Adrenal gland (tissue), 12 donors: ENCODE data around the gene NEGR1. TPM values are rescaled to one million over a fixed set of nuclear protein-coding genes. Genes with fewer than 3 reads are reported as not detected.

Experiments used
- DNase-seq, 7 donors: peaks; one replicate each; pipeline ENCODE4 v3.0.0-alpha.2; 2019 to 2020
- H3K27ac ChIP-seq, 5 donors: fragments of 200-600 bp; sonication (generic) in 4 of 5; 1 replicate in 3 of 5; 2 replicates in 2 of 5; pipeline versions ENCODE4 v1.5.1 to v1.8.0; 2016 to 2020; ENCODE audit warnings: mild to moderate bottlenecking in 1 of 5
- H3K27me3 ChIP-seq: fragments of 200-600 bp; 2 replicates; pipeline ENCODE4 v1.8.0; 2021
- H3K36me3 ChIP-seq, 2 donors: fragments of 200-600 bp; replicated peaks in 1 of 2; 1 replicate in 1 of 2; 2 replicates in 1 of 2; pipeline versions ENCODE4 v1.5.1 to v1.8.0; 2018 to 2022
- H3K4me1 ChIP-seq, 2 donors: fragments of 200-600 bp; replicated peaks in 1 of 2; 1 replicate in 1 of 2; 2 replicates in 1 of 2; pipeline versions ENCODE4 v1.5.1 to v1.8.0; 2018 to 2021
- H3K4me3 ChIP-seq, 4 donors: fragments of 200-600 bp; sonication (generic) in 3 of 4; one replicate each; pipeline ENCODE4 v1.5.1; 2016 to 2018
- H3K9me3 ChIP-seq, 3 donors: fragments of 200-600 bp; sonication (generic) in 1 of 3; replicated peaks in 1 of 3; 1 replicate in 2 of 3; 2 replicates in 1 of 3; pipeline versions ENCODE4 v1.5.1 to v1.8.0; 2016 to 2021
- CTCF ChIP-seq, 6 experiments: fragments of 450-650 bp in 4 of 6; fragments of 200-600 bp in 2 of 6; sonication (generic) in 1 of 6; IDR thresholded peaks; 1 replicate in 5 of 6; 2 replicates in 1 of 6; pipeline versions ENCODE4 v1.5.1 to v1.8.0; 2016 to 2021; ENCODE audit warnings: antibody characterized with exemption in 6 of 6, mild to moderate bottlenecking in 2 of 6, moderate library complexity in 1 of 6
- POLR2A ChIP-seq, 2 donors: fragments of 450-650 bp; IDR thresholded peaks; one replicate each; pipeline ENCODE4 v1.6.1; 2017; ENCODE audit warnings: antibody characterized with exemption in 2 of 2, mild to moderate bottlenecking in 2 of 2, moderate library complexity in 1 of 2
- WGBS, 4 donors: extraction: QIAGEN DNeasy Blood & Tissue Kit in 2 of 4; methylation state at CpG; one replicate each; pipeline versions ENCODE4 v1.1.5 to v1.1.7; 2013 to 2017; 5-methylcytosine and 5-hydroxymethylcytosine counted together
- intact Hi-C, 2 donors: fragments of 100-400 bp; cut with DNase I; formaldehyde crosslinking; loops; one replicate each; pipeline versions ENCODE4 v1.14.1 to v1.15.0; 2022 to 2023
- polyA plus RNA-seq, 3 donors: library from polyadenylated mRNA; stranded (reverse); fragments of 200-250 nt in 2 of 3; fragments of 350-450 nt in 1 of 3; fragmentation: Illumina TruSeq in 1 of 3; extraction: RNeasy Lipid Tissue Mini Kit (QIAGEN cat#74804) in 1 of 3; gene quantifications; one replicate each; pipeline ENCODE4 v1.2.3, GENCODE V29; 2013 to 2014
- total RNA-seq, 9 donors: library from RNA; depleted of rRNA in 4 of 9; stranded (reverse); fragments of >200 nt in 4 of 9; fragments of 120-200 nt in 1 of 9; fragmentation: NEBNext Ultra II Directional in 1 of 9; extraction: Animal tissue kit (Norgen Biotek cat#: 25700) in 1 of 9; gene quantifications; one replicate each; pipeline versions ENCODE4 v1.1.0 to v1.2.4, GENCODE V29; 2013 to 2023
- donor health status: healthy with polysubstance abuse.
- donor health status: Bipolar disorder and iron deficiency.
- donor health status: DM: yes; HTN: yes; CAD: no.
- donor health status: DM: no; HTN: no; CAD: no.
- donor health status: DM: no; HTN: no; CAD: no.
- donor health status: DM: yes; HTN: yes; CAD: no.

Gene NEGR1
- total and polyA plus RNA-seq, 12 donors, result 1.1 to 7.4 (median 4.0) TPM

- Histone ChIP-seq H3K36me3 (no peaks in the 10 kb centered on the region), H3K27me3 (no peaks in the 10 kb centered on the region), H3K4me3 (no peak overlapping the region), H3K4me1 (no peaks in the 10 kb centered on the region), H3K9me3 (no peaks in the 10 kb centered on the region), H3K27ac (no peak overlapping the region)
- no peak for DNase-seq
- intact Hi-C loops, result no loop called here
- TF ChIP-seq POLR2A (IDR thresholded peaks at IDR 0.05), result no peak
- TF ChIP-seq CTCF (IDR thresholded peaks at IDR 0.05), result no peak
- WGBS, 4 donors, result 47 to 67% (median 59%) methylated on average over 1 of the region's 1 CpG
Observed at GRCh38 chr1:71621785-71622184, 660.6 kb downstream of the NEGR1 start.

GRCh38 chr1:71618766-71619530 lies 663.4 kb downstream of the NEGR1 start:
- Histone ChIP-seq H3K9me3 (no peaks in the 10 kb centered on the region), H3K4me3 (no peak overlapping the region), H3K36me3 (no peaks in the 10 kb centered on the region), H3K4me1 (no peaks in the 10 kb centered on the region), H3K27me3 (no peaks in the 10 kb centered on the region), H3K27ac (no peak overlapping the region)
- TF ChIP-seq POLR2A (IDR thresholded peaks at IDR 0.05), result no peak
- no peak for TF ChIP-seq CTCF (IDR thresholded peaks at IDR 0.05)
- 68 to 78% (median 73%) methylated on average over 3 of the region's 3 CpGs for WGBS, 4 donors
- intact Hi-C loops, result no loop called here
- DNase-seq, result no peak

GRCh38 chr1:71618191-71618590 lies 664.1 kb downstream of the NEGR1 start:
- Histone ChIP-seq H3K27me3 (no peaks in the 10 kb centered on the region), H3K9me3 (no peaks in the 10 kb centered on the region), H3K4me1 (no peaks in the 10 kb centered on the region), H3K4me3 (no peak overlapping the region), H3K36me3 (no peaks in the 10 kb centered on the region), H3K27ac (no peak overlapping the region)
- no peak for DNase-seq
- intact Hi-C loops, result no loop called here
- TF ChIP-seq CTCF (IDR thresholded peaks at IDR 0.05) (no peak), POLR2A (IDR thresholded peaks at IDR 0.05) (no peak)
- 72 to 78% (median 74%) methylated on average over 4 of the region's 4 CpGs for WGBS, 4 donors

- H3K27me3 ChIP-seq, result no peaks in the 10 kb centered on the region
- no peaks in the 10 kb centered on the region for H3K9me3 ChIP-seq
- no peaks in the 10 kb centered on the region for H3K4me1 ChIP-seq
- no peak for DNase-seq
- no peak for TF ChIP-seq CTCF (IDR thresholded peaks at IDR 0.05)
- no peak for TF ChIP-seq POLR2A (IDR thresholded peaks at IDR 0.05)
- H3K4me3 ChIP-seq, result no peak overlapping the region
- 31 to 58% (median 44%) methylated on average over 1 of the region's 1 CpG for WGBS, 4 donors
- intact Hi-C loops, result no loop called here
- H3K36me3 ChIP-seq, result no peaks in the 10 kb centered on the region
- H3K27ac ChIP-seq, result no peak overlapping the region
Observed at GRCh38 chr1:71610476-71610875, 671.9 kb downstream of the NEGR1 start.
